ENCODE data around the gene GPX2. TPM values are rescaled to one million over a fixed set of nuclear protein-coding genes. Genes with fewer than 3 reads are reported as not detected.

GPX2 gene
- total RNA-seq, 2 donors from 2014 or later: not detected

DNA sequence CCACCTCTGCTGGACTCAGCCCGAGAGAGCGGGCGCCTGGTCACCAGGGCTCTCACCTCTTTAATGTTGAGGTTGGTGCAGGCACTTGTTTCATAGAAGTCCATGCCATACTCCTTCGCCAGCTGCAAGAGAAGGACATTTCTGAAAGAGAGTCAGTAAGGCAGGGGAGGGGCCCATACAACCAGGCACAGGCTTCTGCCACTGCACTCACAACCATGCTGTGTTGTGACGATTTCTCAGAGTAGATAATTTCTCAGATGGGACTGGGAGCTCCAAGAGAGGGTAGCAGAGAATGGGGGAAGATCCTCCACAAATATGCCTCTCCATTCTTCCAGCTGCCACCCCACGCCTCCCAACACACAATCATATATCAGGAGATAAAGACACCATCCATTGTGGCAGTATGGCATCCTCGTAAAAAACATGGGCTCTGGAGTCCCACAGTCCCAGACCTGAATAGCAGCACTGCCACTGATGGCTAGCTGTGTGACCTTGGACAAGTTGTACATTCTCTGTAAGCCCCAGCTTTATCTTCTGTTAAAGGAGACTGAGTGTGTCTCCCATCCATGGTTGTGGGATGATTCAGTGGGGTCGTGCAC is 6.2 kb upstream of the GPX2 start:
- no peak for DNase-seq (ENCODE audit: low spot score in 2 of 2)
- Mint-ChIP-seq H3K27ac (peak overlapping the region in 1 of 2 donors; percentile 38), H3K36me3 (peaks cover 4 to 9% of the 10 kb centered on the region in 2 donors), H3K9me3 (no peaks in the 10 kb centered on the region)
- ATAC-seq: no peak

DNA sequence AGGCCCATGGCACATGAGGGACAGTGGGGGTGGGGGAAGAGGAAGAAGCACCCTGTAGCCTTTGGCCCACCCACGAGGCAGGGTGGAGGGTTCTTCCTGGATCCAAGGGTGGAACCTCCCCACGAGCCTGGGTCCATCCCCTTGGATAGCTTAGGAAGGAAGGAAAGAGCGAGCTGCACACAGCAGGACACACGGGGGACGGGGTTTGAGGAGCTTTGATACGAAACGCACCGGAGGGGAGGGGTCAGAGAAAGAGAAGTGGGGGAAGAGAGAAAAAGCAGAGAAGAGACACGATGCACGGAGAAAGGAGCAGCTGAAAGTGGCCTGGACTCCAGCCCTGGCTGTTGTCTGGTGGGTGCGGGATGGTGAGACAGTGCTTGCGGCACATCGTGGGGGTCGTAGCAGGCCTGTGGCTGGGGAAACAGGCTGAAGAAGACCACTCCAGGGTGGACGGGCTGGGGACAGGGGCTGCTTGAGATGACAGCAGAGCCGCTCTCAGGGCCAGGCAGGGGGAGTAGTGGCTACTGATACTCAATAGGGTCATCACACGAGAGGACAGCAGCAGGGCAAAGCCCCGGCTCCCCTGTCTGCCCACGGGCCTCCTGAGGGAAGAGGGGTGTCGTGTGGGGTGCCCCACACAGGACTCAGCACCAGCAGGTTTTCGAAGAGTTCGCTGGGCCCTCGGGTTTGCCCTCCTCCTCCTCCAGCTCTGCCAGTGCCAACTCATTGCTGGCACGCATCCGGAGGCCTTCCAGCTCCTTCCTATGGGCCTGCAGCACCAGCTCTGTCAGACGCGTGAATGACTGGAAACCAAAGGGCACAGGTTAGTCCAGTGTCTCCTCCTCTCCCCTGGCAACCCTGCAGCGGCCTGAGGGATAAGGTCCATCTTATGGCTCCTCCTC is 5.4 kb upstream of the GPX2 start:
- no peaks in the 10 kb centered on the region for H3K9me3 Mint-ChIP-seq
- peak overlapping the region; percentile 10 to 72 for H3K27ac Mint-ChIP-seq
- DNase-seq (ENCODE audit: low spot score in 2 of 2): no peak
- peaks cover 4 to 9% of the 10 kb centered on the region in 2 donors for H3K36me3 Mint-ChIP-seq
- ATAC-seq: no peak

DNA sequence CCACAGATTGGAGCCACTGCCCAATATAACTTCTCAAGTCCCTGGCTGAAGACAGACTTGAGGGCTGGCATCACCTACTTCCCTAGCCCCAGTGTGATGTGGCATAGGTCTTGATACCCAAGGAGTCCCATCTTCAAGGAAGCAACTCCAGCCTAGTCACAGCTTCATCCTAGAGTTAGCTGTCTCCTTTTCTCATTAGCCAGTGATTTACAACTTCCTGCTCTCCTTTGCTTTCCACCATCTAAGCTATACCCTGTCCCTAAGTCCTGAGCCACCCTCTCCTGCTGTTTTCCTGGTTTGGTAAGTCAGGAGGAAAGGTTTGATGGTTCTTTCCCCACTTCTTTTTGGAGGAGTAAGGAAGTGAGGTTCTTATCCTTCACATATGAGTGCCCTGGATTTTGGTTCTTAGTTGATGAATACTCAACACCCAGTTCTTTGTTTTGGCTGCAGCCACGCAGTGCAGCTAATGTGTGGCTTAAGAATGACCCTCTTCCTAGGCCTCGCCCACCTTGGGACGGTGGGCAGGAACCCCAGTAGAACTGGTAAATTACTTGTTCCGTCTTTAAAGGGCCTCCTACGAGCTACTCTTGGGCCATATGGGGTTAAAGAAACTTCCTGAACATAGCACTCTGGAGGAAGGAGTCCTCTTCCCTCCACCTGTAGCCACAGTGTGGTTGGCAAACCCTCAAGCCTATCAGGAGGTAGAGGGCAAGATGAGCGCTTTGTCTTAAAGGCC is 3.9 kb upstream of the GPX2 start:
- Mint-ChIP-seq H3K27ac (peak overlapping the region in 1 of 2 donors; percentile 10), H3K36me3 (peaks cover 4 to 9% of the 10 kb centered on the region in 2 donors), H3K9me3 (no peaks in the 10 kb centered on the region)
- ATAC-seq (no peak), DNase-seq (ENCODE audit: low spot score in 2 of 2) (no peak)

DNA sequence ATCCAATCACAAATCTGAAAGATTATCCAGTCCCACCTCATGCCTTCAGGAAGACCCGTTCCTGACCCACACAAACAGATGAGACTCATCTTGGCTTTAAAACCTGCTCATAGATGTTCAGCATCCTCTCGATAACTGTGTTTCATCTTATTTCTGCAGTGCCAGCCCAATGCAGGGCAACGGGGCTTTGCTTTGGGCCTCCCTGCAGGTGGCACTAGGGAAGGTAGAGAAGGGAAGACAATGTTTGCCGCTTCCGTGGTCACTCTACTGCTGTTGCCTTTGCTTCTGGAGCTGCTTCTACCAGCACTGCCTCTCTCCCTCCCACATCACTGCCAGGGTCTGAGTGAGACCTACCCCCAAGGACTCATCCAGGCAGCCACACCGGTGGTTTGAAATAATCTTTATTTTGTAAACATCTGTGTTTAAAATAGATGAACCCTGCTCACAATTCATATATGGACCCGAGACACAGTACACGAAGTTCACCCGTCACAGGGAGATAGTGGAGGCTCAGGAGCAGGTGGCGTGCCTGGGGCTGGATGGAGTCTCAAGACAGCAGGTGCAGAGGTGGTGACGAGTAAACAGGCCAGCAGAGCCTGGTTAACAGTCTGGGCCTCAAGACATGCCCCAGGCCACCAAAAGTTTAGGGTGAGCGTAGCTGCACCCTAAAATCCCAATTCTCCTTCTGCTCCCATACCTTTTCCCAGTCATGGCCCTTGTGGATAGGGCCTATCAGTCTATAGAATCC is 3.1 kb upstream of the GPX2 start:
- H3K36me3 Mint-ChIP-seq: peaks cover 4 to 9% of the 10 kb centered on the region in 2 donors
- peak overlapping the region in 1 of 2 donors; percentile 56 for H3K27ac Mint-ChIP-seq
- DNase-seq (ENCODE audit: low spot score in 2 of 2) (no peak), ATAC-seq (no peak)
- H3K9me3 Mint-ChIP-seq: no peaks in the 10 kb centered on the region

GRCh38 chr14:64944861-64945260 is 2.3 kb upstream of the GPX2 start:
- Mint-ChIP-seq H3K27ac (peak overlapping the region in 1 of 2 donors; percentile 56), H3K36me3 (peaks cover 4 to 9% of the 10 kb centered on the region in 2 donors), H3K9me3 (no peaks in the 10 kb centered on the region)
- DNase-seq (ENCODE audit: low spot score in 2 of 2): no peak
- no peak for ATAC-seq

- H3K36me3 Mint-ChIP-seq: peaks cover 4 to 15% of the 10 kb centered on the region in 2 donors
- no peaks in the 10 kb centered on the region for H3K9me3 Mint-ChIP-seq
- DNase-seq (ENCODE audit: low spot score in 2 of 2) (no peak), ATAC-seq (no peak)
- H3K27ac Mint-ChIP-seq: peak overlapping the region in 1 of 2 donors; percentile 84
Observed at GRCh38 chr14:64944041-64944440, 1.5 kb upstream of the GPX2 start.

DNA sequence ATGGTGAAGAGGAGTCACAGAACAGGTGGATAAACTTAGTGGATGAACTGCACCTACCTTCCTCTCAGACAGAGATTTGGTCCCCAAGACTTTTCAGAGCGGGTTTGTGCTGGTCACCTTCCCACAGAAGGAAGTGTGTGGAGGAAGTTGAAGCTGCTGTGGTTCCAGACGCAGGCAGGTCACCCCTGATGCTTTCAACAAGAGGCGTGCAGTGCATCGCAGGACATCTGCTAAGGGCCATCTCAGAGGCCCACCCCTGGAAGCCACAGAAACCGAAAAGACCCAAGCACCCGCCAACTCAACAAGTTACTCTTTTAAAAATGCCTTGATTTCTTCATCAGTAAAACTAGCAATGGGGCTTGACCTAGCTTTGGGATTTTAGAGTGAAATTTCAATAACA is 1.0 kb upstream of the GPX2 start:
- no peak for ATAC-seq
- H3K36me3 Mint-ChIP-seq: peaks cover 4 to 19% of the 10 kb centered on the region in 2 donors
- no peak for DNase-seq (ENCODE audit: low spot score in 2 of 2)
- no peaks in the 10 kb centered on the region for H3K9me3 Mint-ChIP-seq
- peak overlapping the region; percentile 55 to 84 for H3K27ac Mint-ChIP-seq

- peak overlapping the region in 1 of 2 donors; percentile 30 for H3K27ac Mint-ChIP-seq
- no peaks in the 10 kb centered on the region for H3K9me3 Mint-ChIP-seq
- DNase-seq (ENCODE audit: low spot score in 2 of 2): no peak
- peaks cover 3 to 25% of the 10 kb centered on the region in 2 donors for H3K36me3 Mint-ChIP-seq
- no peak for ATAC-seq
Observed at GRCh38 chr14:64940336-64940910, 2.1 kb downstream of the GPX2 start.

GRCh38 chr14:64939817-64940190 is 2.7 kb downstream of the GPX2 start:
- H3K9me3 Mint-ChIP-seq: no peaks in the 10 kb centered on the region
- H3K27ac Mint-ChIP-seq: peak overlapping the region in 1 of 2 donors; percentile 30
- peaks cover 0 to 21% of the 10 kb centered on the region in 2 donors for H3K36me3 Mint-ChIP-seq
- DNase-seq (ENCODE audit: low spot score in 2 of 2) (no peak), ATAC-seq (no peak)

- H3K27ac Mint-ChIP-seq: peak overlapping the region; percentile 1 to 95
Observed at GRCh38 chr14:64938972-64939816, 3.4 kb downstream of the GPX2 start.

GRCh38 chr14:64937821-64938193 is 4.7 kb downstream of the GPX2 start:
- peak overlapping the region in 1 of 2 donors; percentile 66 for H3K27ac Mint-ChIP-seq
- H3K9me3 Mint-ChIP-seq: no peaks in the 10 kb centered on the region
- H3K36me3 Mint-ChIP-seq: peaks cover 0 to 30% of the 10 kb centered on the region in 2 donors
- DNase-seq (ENCODE audit: low spot score in 2 of 2) (no peak), ATAC-seq (no peak)

More at GRCh38 chr14:64938972-64939816, 3.4 kb downstream of the GPX2 start:
- DNase-seq (ENCODE audit: low spot score in 2 of 2): no peak
- H3K36me3 Mint-ChIP-seq: peaks cover 0 to 27% of the 10 kb centered on the region in 2 donors
- no peak for ATAC-seq
- H3K9me3 Mint-ChIP-seq: no peaks in the 10 kb centered on the region

- Mint-ChIP-seq H3K27ac (peak overlapping the region in 1 of 2 donors; percentile 66), H3K36me3 (peaks cover 0 to 30% of the 10 kb centered on the region in 2 donors), H3K9me3 (no peaks in the 10 kb centered on the region)
- DNase-seq (ENCODE audit: low spot score in 2 of 2) (no peak), ATAC-seq (peak in 1 of 2 donors; percentile 14)
Observed at GRCh38 chr14:64937171-64937820, 5.2 kb downstream of the GPX2 start.

DNA sequence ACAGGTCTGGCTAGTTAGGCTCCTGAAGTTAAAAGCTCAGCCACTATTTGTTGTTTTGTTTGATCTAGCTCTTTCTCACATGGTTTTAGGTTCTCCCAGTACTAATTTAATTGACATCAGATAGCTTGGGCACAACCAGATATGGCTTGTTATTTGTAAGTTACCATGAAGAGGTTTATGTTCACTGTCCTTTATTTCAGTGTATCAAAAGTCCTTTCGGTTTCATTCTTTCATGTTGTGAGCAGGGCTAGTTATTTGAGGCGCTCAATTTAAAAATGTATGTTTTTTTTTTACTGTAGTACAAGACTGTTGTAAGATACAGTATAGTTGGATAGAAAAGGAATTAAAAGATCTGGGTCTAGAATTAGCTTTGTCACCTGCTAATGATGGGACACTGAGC is 7.0 kb downstream of the GPX2 start:
- DNase-seq (ENCODE audit: low spot score in 2 of 2) (no peak), ATAC-seq (peak in 1 of 2 donors; percentile 20)
- Mint-ChIP-seq H3K36me3 (peaks cover 0 to 35% of the 10 kb centered on the region in 2 donors), H3K9me3 (no peaks in the 10 kb centered on the region), H3K27ac (peak overlapping the region in 1 of 2 donors; percentile 80)

- ATAC-seq (no peak), DNase-seq (ENCODE audit: low spot score in 2 of 2) (no peak)
- peak overlapping the region; percentile 31 to 80 for H3K27ac Mint-ChIP-seq
- peaks cover 0 to 40% of the 10 kb centered on the region in 2 donors for H3K36me3 Mint-ChIP-seq
- no peaks in the 10 kb centered on the region for H3K9me3 Mint-ChIP-seq
Observed at GRCh38 chr14:64934338-64934929, 8.1 kb downstream of the GPX2 start.

Data from activated naive CD4-positive, alpha-beta T cell treated with anti-CD3 and anti-CD28 coated beads, Interleukin-2, amount 50 U/mL, for 72 hours (primary cell).